GM21737 (cell line): ENCODE measurements around the gene CES3.
A peak's percentile ranks its signal among the peaks of the same experiment; 100 is the strongest.
"Not testable (repeated sequence)": the region's sequence is repeated elsewhere in the genome, so short reads cannot be mapped to it uniquely, and the experiment has no call there.

ENCODE experiments used
- ATAC-seq: cut with Tn5 transposase; IDR thresholded peaks from one replicate; pipeline ENCODE4 v1.9.1; 2021; ENCODE audit warnings: mild to moderate bottlenecking, moderate library complexity; ENCODE audit not compliant: unreplicated experiment

Gene CES3

GRCh38 chr16:66944971-66945370 lies 16.1 kb upstream of the CES3 start:
- ATAC-seq, result not testable (repeated sequence)

GRCh38 chr16:66945939-66946338 lies 15.1 kb upstream of the CES3 start:
- no peak for ATAC-seq

GRCh38 chr16:66946541-66946940 lies 14.5 kb upstream of the CES3 start:
- no peak for ATAC-seq

- no peak for ATAC-seq
These were observed 14.1 kb upstream of the CES3 start for GRCh38 chr16:66946974-66947301.

- ATAC-seq, result peak; percentile 53
These were observed 13.6 kb upstream of the CES3 start for GRCh38 chr16:66947302-66948065.

GRCh38 chr16:66948134-66948836 lies 12.8 kb upstream of the CES3 start:
- no peak for ATAC-seq

GRCh38 chr16:66948837-66949225 lies 12.2 kb upstream of the CES3 start:
- no peak for ATAC-seq

- ATAC-seq, result no peak
These were observed 11.6 kb upstream of the CES3 start for GRCh38 chr16:66949472-66949871.

- no peak for ATAC-seq
These were observed 10.6 kb upstream of the CES3 start for GRCh38 chr16:66950437-66950836.

GRCh38 chr16:66950971-66951790 lies 9.9 kb upstream of the CES3 start:
- no peak for ATAC-seq

GRCh38 chr16:66952430-66953110 lies 8.5 kb upstream of the CES3 start:
- ATAC-seq, result no peak

GRCh38 chr16:66953462-66954096 lies 7.5 kb upstream of the CES3 start:
- ATAC-seq, result no peak

- no peak for ATAC-seq
These were observed 6.9 kb upstream of the CES3 start for GRCh38 chr16:66954097-66954659.

- ATAC-seq, result not testable (repeated sequence)
These were observed 5.5 kb upstream of the CES3 start for GRCh38 chr16:66955363-66956153.

GRCh38 chr16:66956154-66956457 lies 5.0 kb upstream of the CES3 start:
- not testable (repeated sequence) for ATAC-seq

- ATAC-seq, result no peak
These were observed 2.0 kb upstream of the CES3 start for GRCh38 chr16:66958857-66959703.

- ATAC-seq, result no peak
These were observed 1.3 kb upstream of the CES3 start for GRCh38 chr16:66959704-66960161.

- ATAC-seq, result no peak
These were observed 796 bp upstream of the CES3 start for GRCh38 chr16:66960270-66960669.

- ATAC-seq, result no peak
These were observed 848 bp downstream of the CES3 start for GRCh38 chr16:66961914-66962313.
